Smooth muscle cell (in vitro differentiated cells): ENCODE data around the gene STK38L. TPM values are rescaled to one million over a fixed set of nuclear protein-coding genes. Genes with fewer than 3 reads are reported as not detected.

Source experiments
- DNase-seq: peaks from one replicate; lab custom pipeline; 2025; ENCODE audit not compliant: unreplicated experiment; lab: John Stamatoyannopoulos, UW
- H2AFZ ChIP-seq: fragments of 200-600 bp; sonication (generic); 2 replicates; pipeline ENCODE4 v1.6.0; 2016; ENCODE audit warnings: antibody characterized with exemption, low read depth, mild to moderate bottlenecking
- H3F3A ChIP-seq: fragments of 200-600 bp; sonication (generic); 2 replicates; pipeline ENCODE4 v1.6.0; 2017; ENCODE audit warnings: antibody characterized with exemption, low read depth
- H3K27ac ChIP-seq: fragments of 200-600 bp; sonication (generic); 2 replicates; pipeline ENCODE4 v1.5.1; 2016; ENCODE audit warnings: low read depth, mild to moderate bottlenecking
- H3K27me3 ChIP-seq: fragments of 200-600 bp; sonication (generic); 2 replicates; pipeline ENCODE4 v1.6.1; 2016; ENCODE audit warnings: low read depth, mild to moderate bottlenecking
- H3K36me3 ChIP-seq: fragments of 200-600 bp; sonication (generic); 2 replicates; pipeline ENCODE4 v1.5.1; 2016; ENCODE audit warnings: low read depth
- H3K4me1 ChIP-seq: fragments of 200-600 bp; sonication (generic); 2 replicates; pipeline ENCODE4 v1.5.1; 2016; ENCODE audit warnings: low read depth
- H3K4me2 ChIP-seq: fragments of 200-600 bp; sonication (generic); 2 replicates; pipeline ENCODE4 v1.6.0; 2016; ENCODE audit warnings: mild to moderate bottlenecking
- H3K4me3 ChIP-seq: fragments of 200-600 bp; sonication (generic); 2 replicates; pipeline ENCODE4 v1.5.1; 2016; ENCODE audit warnings: mild to moderate bottlenecking
- H3K79me2 ChIP-seq: fragments of 200-600 bp; sonication (generic); 2 replicates; pipeline ENCODE4 v1.6.0; 2016; ENCODE audit warnings: low read depth, mild to moderate bottlenecking
- H3K9ac ChIP-seq: fragments of 200-600 bp; sonication (generic); 2 replicates; pipeline ENCODE4 v1.6.0; 2016; ENCODE audit warnings: low read depth
- H3K9me3 ChIP-seq: fragments of 200-600 bp; sonication (generic); replicated peaks from 2 replicates; pipeline ENCODE4 v1.5.1; 2016; ENCODE audit warnings: low read depth
- H4K20me1 ChIP-seq: fragments of 200-600 bp; sonication (generic); 2 replicates; pipeline ENCODE4 v1.6.0; 2016; ENCODE audit warnings: low read depth
- CTCF ChIP-seq: fragments of 200-600 bp; sonication (generic); IDR thresholded peaks from 2 replicates; pipeline ENCODE4 v1.5.1; 2017; ENCODE audit warnings: borderline replicate concordance, mild to moderate bottlenecking, antibody characterized with exemption; ENCODE audit not compliant: insufficient read depth, poor library complexity, severe bottlenecking
- whole genome bisulfite sequencing: methylation state at CpG from one replicate; pipeline ENCODE4 v1.1.7; 2016; ENCODE audit warnings: low lambda C conversion rate; 5-methylcytosine and 5-hydroxymethylcytosine counted together
- polyA plus RNA-seq: library from polyadenylated mRNA; unstranded; fragments of >200 nt; fragmentation: Nextera tagmentation; extraction: Ambion mirVana; gene quantifications from 2 replicates; pipeline ENCODE4 v1.2.1, GENCODE V29; 2016
- total RNA-seq: library from RNA; depleted of rRNA; stranded (reverse); fragments of >200 nt; gene quantifications from 2 replicates; pipeline ENCODE4 v1.2.3, GENCODE V29; 2014

STK38L gene
- total and polyA plus RNA-seq, 2 experiments from 2014 or later, result 57.8 to 190 TPM

GRCh38 chr12:27213830-27214787, 30.0 kb upstream of the STK38L start:
- H3K27ac ChIP-seq, result no peak overlapping the region
- H3F3A ChIP-seq, result no peaks in the 10 kb centered on the region
- TF ChIP-seq CTCF, result no peak
- H3K4me3 ChIP-seq, result no peak overlapping the region
- H3K79me2 ChIP-seq, result no peaks in the 10 kb centered on the region
- no peaks in the 10 kb centered on the region for H3K36me3 ChIP-seq
- H3K4me1 ChIP-seq, result no peaks in the 10 kb centered on the region
- H3K27me3 ChIP-seq, result no peaks in the 10 kb centered on the region
- H3K4me2 ChIP-seq, result no peak overlapping the region
- H3K9me3 ChIP-seq, result no peaks in the 10 kb centered on the region
- 91% methylated on average over 9 of the region's 9 CpGs for WGBS
- no peaks in the 10 kb centered on the region for H4K20me1 ChIP-seq
- H2AFZ ChIP-seq, result no peak overlapping the region
- DNase-seq, result no peak
- no peak overlapping the region for H3K9ac ChIP-seq

- H4K20me1 ChIP-seq, result no peaks in the 10 kb centered on the region
- WGBS, result 94% methylated on average over 2 of the region's 2 CpGs
- no peak for DNase-seq
- no peaks in the 10 kb centered on the region for H3K79me2 ChIP-seq
- H3K9me3 ChIP-seq, result no peaks in the 10 kb centered on the region
- no peaks in the 10 kb centered on the region for H3F3A ChIP-seq
- H3K9ac ChIP-seq, result no peak overlapping the region
- no peaks in the 10 kb centered on the region for H3K27me3 ChIP-seq
- H3K4me3 ChIP-seq, result no peak overlapping the region
- no peaks in the 10 kb centered on the region for H3K4me1 ChIP-seq
- no peaks in the 10 kb centered on the region for H3K36me3 ChIP-seq
- peak overlapping the region; percentile 43 for H2AFZ ChIP-seq
- H3K27ac ChIP-seq, result no peak overlapping the region
- no peak overlapping the region for H3K4me2 ChIP-seq
- no peak for TF ChIP-seq CTCF
Observed at GRCh38 chr12:27217590-27217989, 26.5 kb upstream of the STK38L start.

GRCh38 chr12:27219693-27220054, 24.4 kb upstream of the STK38L start:
- Histone ChIP-seq H3K9me3 (no peaks in the 10 kb centered on the region), H2AFZ (no peak overlapping the region), H3K9ac (no peak overlapping the region), H3F3A (no peaks in the 10 kb centered on the region), H3K79me2 (no peaks in the 10 kb centered on the region), H3K4me1 (no peaks in the 10 kb centered on the region), H3K4me3 (no peak overlapping the region), H4K20me1 (no peaks in the 10 kb centered on the region), H3K27ac (no peak overlapping the region), H3K36me3 (no peaks in the 10 kb centered on the region), H3K4me2 (no peak overlapping the region), H3K27me3 (no peaks in the 10 kb centered on the region)
- 92% methylated on average over 5 of the region's 5 CpGs for WGBS
- DNase-seq, result no peak
- TF ChIP-seq CTCF, result no peak
